Left lung (tissue), 10 donors: ENCODE data around the gene TMEM52. TPM values are rescaled to one million over a fixed set of nuclear protein-coding genes. Genes with fewer than 3 reads are reported as not detected.

Source experiments
- ATAC-seq: fragments of 200-7000 bp; cut with Tn5 transposase; one replicate; pipeline ENCODE4 v1.9.1; 2020; ENCODE audit warnings: moderate library complexity
- DNase-seq, 4 donors: peaks; one replicate each; pipeline ENCODE4 v3.0.0-alpha.2; 2013 to 2020
- H3K27ac ChIP-seq, 2 donors: fragments of 200-600 bp; sonication (generic) in 1 of 2; one replicate each; pipeline versions ENCODE4 v1.5.0 to v1.8.0; 2020 to 2021
- H3K27me3 ChIP-seq, 2 donors: fragments of 200-600 bp; sonication (generic) in 1 of 2; one replicate each; pipeline versions ENCODE4 v1.5.0 to v1.8.0; 2020 to 2021
- H3K36me3 ChIP-seq, 2 donors: fragments of 200-600 bp; sonication (generic) in 1 of 2; one replicate each; pipeline versions ENCODE4 v1.5.0 to v1.8.0; 2020 to 2021
- H3K4me1 ChIP-seq, 2 donors: fragments of 200-600 bp; one replicate each; pipeline ENCODE4 v1.8.0; 2021
- H3K4me3 ChIP-seq, 2 donors: fragments of 200-600 bp; sonication (generic) in 1 of 2; one replicate each; pipeline versions ENCODE4 v1.5.0 to v1.8.0; 2020 to 2021; ENCODE audit warnings: mild to moderate bottlenecking in 1 of 2
- H3K9me3 ChIP-seq, 2 donors: fragments of 200-600 bp; sonication (generic) in 1 of 2; one replicate each; pipeline versions ENCODE4 v1.5.0 to v1.8.0; 2020 to 2021
- intact Hi-C, 2 donors: fragments of 100-400 bp; cut with DNase I; formaldehyde crosslinking; loops; one replicate each; pipeline versions ENCODE4 v1.11.2 to v1.14.2; 2022
- polyA plus RNA-seq, 6 donors: library from polyadenylated mRNA; unstranded; fragments of 120-200 nt; gene quantifications; one replicate each; pipeline ENCODE4 v1.2.1, GENCODE V29; 2013; ENCODE audit not compliant: insufficient read length in 6 of 6
- total RNA-seq, 2 donors: library from RNA; stranded (reverse); fragmentation: NEBNext Ultra II Directional; extraction: Animal tissue kit (Norgen Biotek cat#: 25700); gene quantifications; one replicate each; pipeline ENCODE4 v1.2.1, GENCODE V29; 2021
- TF ChIP-seq, protein P1 (sequence below), 2 donors: fragments of 200-600 bp; sonication (generic) in 1 of 2; IDR thresholded peaks; one replicate each; pipeline versions ENCODE4 v1.5.0 to v1.8.0; 2021; ENCODE audit warnings: antibody characterized with exemption in 2 of 2
- donor health status: DM: no; HTN: yes; CAD: no.
- donor health status: DM: no; HTN: no; CAD: no.

TMEM52 gene
- total and polyA plus RNA-seq, 8 donors: 1.2 to 4.1 (median 2.2) TPM

DNA sequence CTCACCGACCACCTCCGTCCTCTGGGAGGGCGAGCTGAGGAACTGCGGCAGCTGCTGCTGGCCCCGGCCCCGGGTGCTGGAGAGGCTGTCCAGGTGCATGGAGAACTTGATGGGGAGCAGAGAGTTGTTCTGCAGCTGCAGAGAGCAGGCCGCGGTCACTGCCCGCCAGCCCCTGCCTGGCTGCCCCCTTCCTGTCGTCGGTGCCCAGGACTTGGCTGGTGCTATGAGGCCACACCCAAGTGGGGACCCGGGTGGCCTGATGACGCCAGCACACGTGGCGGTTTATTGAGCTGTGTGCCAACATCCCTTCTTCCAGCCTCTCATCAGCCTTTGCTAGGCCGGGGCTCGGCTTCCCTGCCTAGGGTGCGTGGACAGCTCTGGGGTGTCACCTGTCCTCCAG lies 5.3 kb upstream of the TMEM52 start:
- H3K27ac ChIP-seq: no peak overlapping the region
- intact Hi-C loops: no loop called here
- DNase-seq: no peak
- no peak for ATAC-seq
- no peaks in the 10 kb centered on the region for H3K36me3 ChIP-seq
- no peaks in the 10 kb centered on the region for H3K9me3 ChIP-seq
- peaks cover 0 to 5% of the 10 kb centered on the region in 2 donors for H3K27me3 ChIP-seq
- no peak overlapping the region for H3K4me3 ChIP-seq
- no peaks in the 10 kb centered on the region for H3K4me1 ChIP-seq
- TF ChIP-seq, protein P1, sequence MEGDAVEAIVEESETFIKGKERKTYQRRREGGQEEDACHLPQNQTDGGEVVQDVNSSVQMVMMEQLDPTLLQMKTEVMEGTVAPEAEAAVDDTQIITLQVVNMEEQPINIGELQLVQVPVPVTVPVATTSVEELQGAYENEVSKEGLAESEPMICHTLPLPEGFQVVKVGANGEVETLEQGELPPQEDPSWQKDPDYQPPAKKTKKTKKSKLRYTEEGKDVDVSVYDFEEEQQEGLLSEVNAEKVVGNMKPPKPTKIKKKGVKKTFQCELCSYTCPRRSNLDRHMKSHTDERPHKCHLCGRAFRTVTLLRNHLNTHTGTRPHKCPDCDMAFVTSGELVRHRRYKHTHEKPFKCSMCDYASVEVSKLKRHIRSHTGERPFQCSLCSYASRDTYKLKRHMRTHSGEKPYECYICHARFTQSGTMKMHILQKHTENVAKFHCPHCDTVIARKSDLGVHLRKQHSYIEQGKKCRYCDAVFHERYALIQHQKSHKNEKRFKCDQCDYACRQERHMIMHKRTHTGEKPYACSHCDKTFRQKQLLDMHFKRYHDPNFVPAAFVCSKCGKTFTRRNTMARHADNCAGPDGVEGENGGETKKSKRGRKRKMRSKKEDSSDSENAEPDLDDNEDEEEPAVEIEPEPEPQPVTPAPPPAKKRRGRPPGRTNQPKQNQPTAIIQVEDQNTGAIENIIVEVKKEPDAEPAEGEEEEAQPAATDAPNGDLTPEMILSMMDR (IDR thresholded peaks at IDR 0.05): no peak

DNA sequence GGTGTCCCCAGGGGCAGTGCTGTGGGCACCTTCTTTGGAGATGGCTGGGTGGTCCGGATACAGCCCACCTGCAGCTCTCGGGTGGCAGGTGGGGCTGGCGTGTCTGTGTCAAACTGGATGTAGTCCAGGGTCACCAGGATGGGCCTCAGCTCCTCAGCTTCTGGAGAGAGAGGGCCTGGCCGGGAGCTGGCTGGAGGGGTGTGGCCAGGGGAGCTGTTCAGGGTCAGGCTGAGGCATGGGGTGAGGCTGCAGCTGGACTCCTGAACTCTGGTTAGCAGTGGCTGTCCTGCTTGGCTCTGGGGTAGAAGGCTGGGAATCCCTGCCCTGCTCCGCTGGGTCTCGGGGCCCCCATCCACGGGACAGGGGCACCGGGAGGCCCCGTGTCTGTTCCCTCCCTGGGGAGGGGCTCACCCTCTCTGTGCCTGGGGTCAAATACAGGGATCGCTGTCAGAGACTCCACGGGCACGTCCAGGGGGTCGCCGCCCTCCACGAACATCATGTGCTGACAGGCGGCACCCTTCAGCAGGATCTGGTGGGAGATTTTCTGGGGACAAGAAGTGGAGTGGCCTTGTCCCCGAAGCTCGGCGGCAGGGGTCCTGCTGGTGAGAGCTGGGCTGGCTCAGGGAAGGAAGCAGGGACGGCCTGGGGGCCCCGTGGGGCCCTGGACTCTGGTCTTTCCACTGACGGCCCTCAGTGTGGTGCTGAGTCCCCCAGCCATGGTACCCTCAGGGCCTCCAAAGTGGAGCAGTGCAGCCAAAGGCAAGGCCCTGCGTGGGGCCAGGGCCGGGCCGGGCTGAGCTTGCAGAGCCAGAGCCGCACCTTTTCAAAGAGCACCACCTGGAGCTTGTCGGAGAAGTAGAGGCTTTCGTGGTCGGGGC lies 4.1 kb upstream of the TMEM52 start:
- intact Hi-C loops: no loop called here
- no peak overlapping the region for H3K4me3 ChIP-seq

DNA sequence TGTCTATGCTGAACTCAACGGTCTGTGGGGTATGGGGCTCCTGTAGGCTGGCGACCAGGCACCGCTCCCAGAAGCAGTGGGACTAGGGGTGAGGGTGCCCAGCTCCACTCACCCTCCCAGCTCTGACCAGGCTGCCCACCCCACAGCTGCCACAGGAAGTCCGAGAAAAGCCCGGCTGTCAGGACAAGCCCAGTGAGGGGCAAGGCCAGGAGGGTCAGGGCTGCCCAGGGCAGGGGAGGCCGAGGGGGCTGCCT lies 3.5 kb upstream of the TMEM52 start:
- Histone ChIP-seq H3K4me3 (no peak overlapping the region), H3K9me3 (no peaks in the 10 kb centered on the region), H3K36me3 (no peaks in the 10 kb centered on the region), H3K27ac (no peak overlapping the region), H3K4me1 (peaks cover 6 to 13% of the 10 kb centered on the region in 2 donors), H3K27me3 (peaks cover 0 to 14% of the 10 kb centered on the region in 2 donors)
- DNase-seq (no peak), ATAC-seq (no peak)
- TF ChIP-seq, protein P1 (IDR thresholded peaks at IDR 0.05): no peak
- intact Hi-C loops: no loop called here

More for the DNA sequence above, 4.1 kb upstream of the TMEM52 start:
- H3K4me1 ChIP-seq: peaks cover 6 to 8% of the 10 kb centered on the region in 2 donors
- peaks cover 0 to 11% of the 10 kb centered on the region in 2 donors for H3K27me3 ChIP-seq
- TF ChIP-seq, protein P1 (IDR thresholded peaks at IDR 0.05): no peak
- H3K36me3 ChIP-seq: no peaks in the 10 kb centered on the region
- DNase-seq: no peak
- H3K27ac ChIP-seq: no peak overlapping the region
- no peaks in the 10 kb centered on the region for H3K9me3 ChIP-seq
- ATAC-seq: no peak

DNA sequence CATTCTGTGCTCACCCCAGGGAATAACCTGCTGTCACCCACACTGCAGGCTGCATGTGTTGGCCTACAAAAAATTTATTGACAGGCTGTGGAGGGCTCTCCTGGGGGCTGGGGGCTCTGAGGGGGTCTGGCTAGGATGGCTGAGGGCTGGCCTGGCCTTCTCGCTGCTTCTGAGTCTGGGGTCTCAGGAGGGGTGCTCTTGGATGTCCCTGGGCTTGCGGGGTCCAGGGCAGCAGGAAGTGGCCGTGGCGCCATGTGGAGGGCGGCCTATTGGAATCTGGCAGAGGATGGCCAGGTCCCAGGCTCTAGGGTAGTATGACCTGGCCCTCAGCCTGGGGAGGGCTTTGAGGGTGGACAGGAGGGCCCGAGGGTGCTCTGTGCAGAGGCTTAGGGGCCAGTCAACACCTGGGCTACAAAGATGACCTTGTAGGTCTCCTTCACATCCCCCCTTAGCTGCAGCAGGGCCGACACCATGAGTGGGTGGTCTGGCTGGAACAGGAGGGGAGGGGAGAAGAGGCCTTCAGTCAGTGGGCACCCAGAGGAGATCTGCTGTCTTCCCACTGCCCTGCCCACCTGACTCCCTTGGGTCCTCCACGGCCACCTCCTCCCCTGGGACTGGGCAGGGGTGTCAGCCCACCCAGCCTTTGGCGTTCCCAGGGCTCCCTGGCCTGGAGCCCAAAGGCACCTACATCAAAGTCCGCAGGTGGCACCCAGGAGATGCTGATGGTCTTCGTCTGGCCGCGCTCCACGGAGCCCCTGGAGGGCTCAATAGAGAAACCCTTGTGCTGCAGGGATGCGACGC lies 3.0 kb upstream of the TMEM52 start:
- no peak for ATAC-seq
- Histone ChIP-seq H3K4me1 (peaks cover 6 to 13% of the 10 kb centered on the region in 2 donors), H3K36me3 (no peaks in the 10 kb centered on the region), H3K27me3 (peaks cover 0 to 12% of the 10 kb centered on the region in 2 donors), H3K4me3 (no peak overlapping the region), H3K27ac (no peak overlapping the region), H3K9me3 (no peaks in the 10 kb centered on the region)
- no peak for DNase-seq
- intact Hi-C loops: no loop called here
- TF ChIP-seq, protein P1 (IDR thresholded peaks at IDR 0.05): no peak

DNA sequence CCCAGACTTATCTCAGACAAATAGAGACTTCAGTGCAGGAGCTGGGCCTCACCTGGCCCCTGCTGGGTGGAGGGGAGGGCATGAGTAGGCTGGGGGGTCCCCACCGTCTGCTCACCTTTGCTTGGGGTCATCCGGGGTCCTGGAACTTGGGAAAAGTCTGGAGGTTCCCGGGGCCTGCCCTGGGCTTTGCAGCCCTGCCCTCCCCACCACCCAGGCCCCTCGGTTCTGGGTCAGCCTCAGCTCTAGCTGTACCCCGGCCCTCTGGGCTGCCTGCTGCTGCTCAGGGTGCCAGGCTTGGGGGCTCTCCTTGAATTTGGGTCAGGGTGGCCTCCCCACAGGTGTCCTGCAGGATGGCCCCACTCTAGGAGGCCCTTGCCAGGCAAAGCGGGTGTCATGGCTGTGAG lies 2.4 kb upstream of the TMEM52 start:
- DNase-seq (no peak), ATAC-seq (no peak)
- Histone ChIP-seq H3K4me1 (peaks cover 6 to 13% of the 10 kb centered on the region in 2 donors), H3K36me3 (no peaks in the 10 kb centered on the region), H3K27ac (no peak overlapping the region), H3K27me3 (peaks cover 0 to 8% of the 10 kb centered on the region in 2 donors), H3K4me3 (no peak overlapping the region), H3K9me3 (no peaks in the 10 kb centered on the region)
- TF ChIP-seq, protein P1 (IDR thresholded peaks at IDR 0.05): no peak
- intact Hi-C loops: no loop called here
